GM12874 (cell line): Measurements from ENCODE around the gene EFEMP2.

Source experiments
- CTCF ChIP-seq: IDR thresholded peaks from 2 replicates; pipeline ENCODE4 v1.5.1; 2011; ENCODE audit warnings: low read depth, mild to moderate bottlenecking, control low read depth, low read length, moderate library complexity; ENCODE audit not compliant: insufficient read depth

EFEMP2 gene

GRCh38 chr11:65917434-65918210 lies 45.0 kb upstream of the EFEMP2 start:
- TF ChIP-seq CTCF = no peak

GRCh38 chr11:65917077-65917433 lies 44.5 kb upstream of the EFEMP2 start:
- TF ChIP-seq CTCF = no peak

GRCh38 chr11:65916391-65916790 lies 43.8 kb upstream of the EFEMP2 start:
- TF ChIP-seq CTCF = no peak

GRCh38 chr11:65915821-65916251 lies 43.2 kb upstream of the EFEMP2 start:
- no peak for TF ChIP-seq CTCF

GRCh38 chr11:65915101-65915820 lies 42.7 kb upstream of the EFEMP2 start:
- no peak for TF ChIP-seq CTCF

GRCh38 chr11:65912845-65913244 lies 40.2 kb upstream of the EFEMP2 start:
- TF ChIP-seq CTCF = no peak

GRCh38 chr11:65911682-65912568 lies 39.3 kb upstream of the EFEMP2 start:
- no peak for TF ChIP-seq CTCF
